Measurements from ENCODE around the gene ICAM1. TPM values are rescaled to one million over a fixed set of nuclear protein-coding genes. Genes with fewer than 3 reads are reported as not detected.

The ICAM1 gene
- total RNA-seq, 3 donors from 2014 or later (not counting 1 experiment from before 2014, with no cell fraction given), result 33.1 to 73.7 (median 56.5) TPM

GRCh38 chr19:10227026-10227971, 43.6 kb upstream of the ICAM1 start:
- intact Hi-C loops (cut with micrococcal nuclease), result no loop called here
- Mint-ChIP-seq H3K4me3 (no peak overlapping the region), H3K27ac (no peak overlapping the region), H3K4me1 (peaks cover 6 to 23% of the 10 kb centered on the region in 2 donors), H3K36me3 (no peaks in the 10 kb centered on the region), H3K9me3 (no peaks in the 10 kb centered on the region), H3K27me3 (ENCODE audit: low read depth in 2 of 2) (no peaks in the 10 kb centered on the region)
- H3K27ac ChIP-seq (ENCODE audit: low read length), result no peak overlapping the region
- H3K9me3 ChIP-seq (ENCODE audit: control insufficient read depth, insufficient read depth, low read length), result no peaks in the 10 kb centered on the region
- H3K4me1 ChIP-seq (ENCODE audit: control insufficient read depth, insufficient read depth, low read length), result peaks cover 30% of the 10 kb centered on the region
- ATAC-seq (no peak), DNase-seq (no peak)
- H3K27me3 ChIP-seq (ENCODE audit: control insufficient read depth, insufficient read depth, low read length), result no peaks in the 10 kb centered on the region
- no peaks in the 10 kb centered on the region for H3K36me3 ChIP-seq (ENCODE audit: control insufficient read depth, insufficient read depth, low read length)
- WGBS (ENCODE audit: insufficient coverage), result 91% methylated on average over 28 of the region's 28 CpGs
- TF ChIP-seq CTCF (IDR thresholded peaks at IDR 0.05), result no peak
- no peak overlapping the region for H3K4me3 ChIP-seq (ENCODE audit: low read length)

GRCh38 chr19:10228393-10228792, 42.5 kb upstream of the ICAM1 start:
- Mint-ChIP-seq H3K27me3 (ENCODE audit: low read depth in 2 of 2) (no peaks in the 10 kb centered on the region), H3K9me3 (no peaks in the 10 kb centered on the region), H3K27ac (peak overlapping the region; percentile 86 to 88), H3K4me3 (peak overlapping the region; percentile 35), H3K36me3 (no peaks in the 10 kb centered on the region), H3K4me1 (peaks cover 6 to 19% of the 10 kb centered on the region in 2 donors)
- DNase-seq (no peak), ATAC-seq (no peak)
- H3K9me3 ChIP-seq (ENCODE audit: control insufficient read depth, insufficient read depth, low read length), result no peaks in the 10 kb centered on the region
- H3K27me3 ChIP-seq (ENCODE audit: control insufficient read depth, insufficient read depth, low read length), result no peaks in the 10 kb centered on the region
- TF ChIP-seq CTCF (IDR thresholded peaks at IDR 0.05), result no peak
- H3K36me3 ChIP-seq (ENCODE audit: control insufficient read depth, insufficient read depth, low read length), result no peaks in the 10 kb centered on the region
- no peak overlapping the region for H3K27ac ChIP-seq (ENCODE audit: low read length)
- H3K4me3 ChIP-seq (ENCODE audit: low read length), result no peak overlapping the region
- 66% methylated on average over 5 of the region's 5 CpGs for WGBS (ENCODE audit: insufficient coverage)
- intact Hi-C loops (cut with micrococcal nuclease), result no loop called here
- peaks cover 30% of the 10 kb centered on the region for H3K4me1 ChIP-seq (ENCODE audit: control insufficient read depth, insufficient read depth, low read length)

- WGBS (ENCODE audit: insufficient coverage), result 45% methylated on average over 2 of the region's 2 CpGs
- Histone ChIP-seq H3K4me3 (ENCODE audit: low read length) (no peak overlapping the region), H3K27me3 (ENCODE audit: control insufficient read depth, insufficient read depth, low read length) (no peaks in the 10 kb centered on the region), H3K27ac (ENCODE audit: low read length) (no peak overlapping the region), H3K4me1 (ENCODE audit: control insufficient read depth, insufficient read depth, low read length) (peaks cover 30% of the 10 kb centered on the region), H3K36me3 (ENCODE audit: control insufficient read depth, insufficient read depth, low read length) (no peaks in the 10 kb centered on the region), H3K9me3 (ENCODE audit: control insufficient read depth, insufficient read depth, low read length) (no peaks in the 10 kb centered on the region)
- peak overlapping the region; percentile 86 to 88 for H3K27ac Mint-ChIP-seq
- peaks cover 6 to 19% of the 10 kb centered on the region in 2 donors for H3K4me1 Mint-ChIP-seq
- H3K9me3 Mint-ChIP-seq, result no peaks in the 10 kb centered on the region
- intact Hi-C loops (cut with micrococcal nuclease), result loop anchor here (1.0 kb wide), 1 partner anchor 21 kb away; no protein-coding TSS in a partner anchor
- DNase-seq (peak in 1 of 2 donors; percentile 71), ATAC-seq (no peak)
- no peaks in the 10 kb centered on the region for H3K36me3 Mint-ChIP-seq
- peak overlapping the region; percentile 58 for H3K4me3 Mint-ChIP-seq
- peak; percentile 47 for TF ChIP-seq CTCF (IDR thresholded peaks at IDR 0.05)
- H3K27me3 Mint-ChIP-seq (ENCODE audit: low read depth in 2 of 2), result no peaks in the 10 kb centered on the region
These were observed 42.0 kb upstream of the ICAM1 start for GRCh38 chr19:10228920-10229319.

Data from natural killer cell (primary cell).